HG03378 (cell line): Measurements from ENCODE around the gene SCG2.
"Not testable (repeated sequence)": the region's sequence is repeated elsewhere in the genome, so short reads cannot be mapped to it uniquely, and the experiment has no call there.

Experiments
- ATAC-seq: cut with Tn5 transposase; IDR thresholded peaks from one replicate; pipeline ENCODE4 v1.9.1; 2021; ENCODE audit warnings: mild to moderate bottlenecking, moderate library complexity; ENCODE audit not compliant: unreplicated experiment

The SCG2 gene

DNA sequence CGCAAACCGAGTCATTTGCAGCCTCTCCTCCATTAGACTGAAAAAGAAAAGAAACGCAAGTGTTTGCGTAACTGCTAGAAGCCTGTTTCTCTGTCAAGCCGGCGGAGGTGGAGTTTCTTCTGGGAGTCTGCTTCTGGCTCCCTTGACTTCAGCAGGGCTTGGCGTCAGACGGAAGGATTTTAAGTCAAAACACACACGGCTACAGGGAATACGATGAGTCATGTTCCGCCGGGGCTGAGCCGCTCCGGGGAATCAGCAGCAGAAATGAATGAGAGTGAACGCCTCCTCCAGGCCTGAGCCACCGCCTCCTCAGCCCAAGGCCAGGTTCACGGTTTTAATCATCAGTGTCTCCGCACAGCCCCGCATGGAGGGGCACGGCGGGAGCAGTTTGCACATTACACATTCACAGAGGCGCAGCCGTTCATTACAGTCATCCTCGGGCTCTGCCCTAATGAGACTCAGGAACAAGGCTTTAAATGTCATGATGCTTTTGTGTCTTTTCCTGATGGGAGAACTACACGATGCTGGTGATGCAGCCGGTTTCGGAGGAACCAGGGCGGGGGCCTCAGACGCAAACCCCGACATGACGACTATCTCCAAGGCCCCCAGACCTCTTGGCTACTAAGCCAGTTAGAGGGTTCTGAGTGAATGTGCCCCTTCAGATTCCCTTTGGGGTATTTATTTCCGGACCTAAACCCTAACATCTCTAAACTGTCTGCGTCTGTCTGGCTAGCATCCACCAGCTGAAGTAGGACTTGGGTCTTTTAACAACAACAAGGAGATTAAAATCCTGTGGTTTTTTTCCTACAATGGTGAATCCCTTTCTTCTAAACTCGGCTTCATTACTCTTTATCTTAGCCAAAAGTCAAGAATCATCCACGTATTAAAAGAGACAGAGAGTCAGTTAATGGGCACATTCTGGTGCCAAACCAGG is 11.1 kb upstream of the SCG2 start:
- no peak for ATAC-seq

- no peak for ATAC-seq
Measured at GRCh38 chr2:223612501-223612900, 10.3 kb upstream of the SCG2 start.

DNA sequence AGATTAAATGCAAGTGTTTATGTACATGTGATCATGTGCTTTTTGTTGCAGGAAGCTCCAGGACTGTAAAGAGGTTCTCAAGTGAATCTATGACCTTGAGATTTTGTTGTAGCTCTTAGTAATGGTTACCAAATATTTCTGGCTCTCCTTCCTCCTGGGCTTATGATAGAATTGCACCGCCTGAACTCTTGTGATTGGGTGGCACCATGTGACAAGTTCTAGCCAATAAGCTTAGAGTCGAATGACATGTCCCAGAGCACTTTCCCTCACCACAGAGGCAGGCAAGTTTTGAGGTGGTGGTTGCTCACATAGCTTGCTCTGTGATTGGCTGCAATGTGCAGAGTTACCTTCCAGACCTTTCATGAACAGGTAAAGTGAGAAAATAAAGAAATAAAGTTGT is 8.9 kb upstream of the SCG2 start:
- ATAC-seq: no peak

DNA sequence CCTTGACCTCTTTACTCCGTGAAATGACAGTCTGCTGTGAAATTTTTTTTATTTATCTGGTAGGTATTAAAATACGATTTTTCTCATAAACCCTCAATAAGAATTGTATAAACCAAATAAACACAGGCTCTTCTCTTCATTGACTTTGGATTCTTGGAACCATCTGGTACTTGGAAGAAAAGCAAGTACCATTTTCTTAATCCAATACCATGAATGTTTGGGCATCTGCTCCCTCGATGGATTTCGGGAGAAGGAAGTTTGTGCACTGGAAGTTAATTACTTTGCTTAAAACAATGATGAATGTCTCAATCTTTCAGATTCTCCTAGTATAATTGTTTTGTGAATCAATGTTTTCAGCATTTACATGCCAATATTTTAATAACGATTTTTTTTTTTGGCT is 5.3 kb upstream of the SCG2 start:
- no peak for ATAC-seq

DNA sequence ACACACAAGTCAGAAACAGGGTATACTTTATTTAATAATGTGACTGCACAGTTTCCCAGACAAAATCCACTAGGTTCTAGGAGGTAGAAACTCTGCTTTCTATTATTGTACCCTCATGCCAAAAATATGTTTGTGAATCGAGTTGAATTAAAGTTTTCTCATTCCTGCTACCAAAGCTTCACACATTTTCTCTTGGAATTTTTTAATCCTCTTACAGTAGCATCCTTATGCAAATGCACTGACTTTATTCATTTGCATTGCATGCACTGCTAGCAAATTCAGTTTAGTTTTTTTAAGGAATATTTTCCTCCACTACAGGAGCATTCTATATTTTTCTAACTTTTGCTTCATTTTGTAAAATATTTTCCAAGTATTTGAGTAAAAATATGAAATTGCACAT is 4.8 kb upstream of the SCG2 start:
- ATAC-seq: no peak

DNA sequence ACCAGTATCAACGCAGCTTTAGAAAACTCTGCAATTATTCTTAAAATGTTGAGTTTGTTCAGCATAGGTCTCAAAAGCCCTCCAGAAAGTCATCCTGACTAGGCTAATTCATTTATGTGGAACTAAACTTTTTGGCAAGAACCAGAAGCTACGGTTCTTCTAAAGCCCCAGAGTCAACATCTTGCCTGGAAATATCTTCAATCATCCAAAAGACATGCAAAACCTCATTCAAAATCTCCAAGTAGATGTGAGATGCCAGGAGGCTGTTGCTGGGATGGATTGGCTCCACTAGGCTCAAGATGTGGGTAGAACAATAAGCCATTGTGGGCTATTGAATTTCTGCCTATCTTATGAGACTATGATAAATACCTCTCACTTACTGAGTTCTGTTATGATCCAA is 2.1 kb upstream of the SCG2 start:
- ATAC-seq: no peak

DNA sequence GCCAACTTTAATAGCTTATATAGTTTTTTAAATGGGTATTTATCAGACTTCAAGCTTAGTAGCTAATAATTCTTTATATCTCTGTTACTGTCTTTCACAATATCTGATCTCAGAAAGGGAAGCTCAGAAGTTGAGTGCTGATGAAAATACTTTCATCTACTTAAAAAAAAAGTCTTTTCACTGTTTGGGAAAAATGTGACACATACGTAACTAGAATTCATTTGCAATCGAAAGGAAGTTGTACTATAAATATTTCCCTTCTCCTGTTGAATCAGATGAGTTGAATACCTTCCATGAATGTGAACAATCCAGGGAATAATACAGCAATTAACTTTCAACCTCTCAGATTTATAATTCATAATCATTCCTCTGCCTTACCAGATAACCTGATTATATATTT is 811 bp upstream of the SCG2 start:
- ATAC-seq: no peak

DNA sequence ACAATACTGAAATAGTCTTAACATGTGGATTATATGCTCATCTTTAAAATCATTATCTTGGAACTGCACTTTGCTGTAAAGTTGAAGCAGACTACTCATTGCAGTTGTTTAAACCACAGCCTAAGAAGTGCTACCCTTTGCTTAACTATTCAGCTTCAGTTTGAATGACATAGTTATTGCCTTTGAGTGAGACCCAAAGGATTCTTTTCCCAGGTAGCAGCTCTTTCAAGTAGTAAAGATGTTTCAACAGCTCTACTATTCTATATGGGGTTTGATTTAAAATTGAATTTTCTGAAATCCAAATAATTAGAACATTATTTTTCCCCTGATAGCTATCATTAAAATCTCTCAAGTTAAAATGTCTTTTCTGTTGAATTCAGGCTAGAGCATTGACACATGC is 1.1 kb downstream of the SCG2 start:
- ATAC-seq: no peak

DNA sequence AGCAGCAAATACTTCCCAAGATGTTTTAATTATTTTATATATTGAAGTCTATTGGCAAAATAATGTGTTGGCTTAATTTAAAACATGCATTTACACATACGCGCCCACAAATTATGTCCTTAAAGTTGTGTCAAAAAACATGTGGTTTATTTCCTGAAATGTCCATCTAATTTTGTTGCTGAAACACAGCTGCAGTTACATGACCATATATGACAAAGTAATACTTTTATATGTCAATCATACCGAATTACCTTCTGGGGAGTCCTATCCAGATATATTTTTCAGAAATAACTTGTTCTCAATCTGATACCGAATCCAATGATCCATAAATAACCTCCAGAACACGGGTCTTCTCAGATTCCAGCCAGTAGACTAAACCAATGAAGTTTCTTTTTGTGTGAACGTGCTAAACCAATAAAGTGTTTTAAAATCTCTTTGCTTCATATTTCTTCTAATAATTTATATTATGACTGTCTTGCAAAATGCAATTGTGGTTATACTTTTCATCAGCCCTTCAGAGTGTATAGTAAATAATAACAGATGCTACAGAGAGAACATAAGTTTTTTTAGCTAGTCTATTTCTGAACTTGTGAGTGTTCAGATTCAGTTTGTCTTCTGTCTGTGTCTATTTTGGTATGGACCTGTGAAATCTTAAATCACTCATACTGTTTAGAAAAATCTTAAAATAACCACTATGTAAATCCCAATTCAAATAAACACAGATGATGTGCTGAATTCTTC is 2.4 kb downstream of the SCG2 start:
- no peak for ATAC-seq

DNA sequence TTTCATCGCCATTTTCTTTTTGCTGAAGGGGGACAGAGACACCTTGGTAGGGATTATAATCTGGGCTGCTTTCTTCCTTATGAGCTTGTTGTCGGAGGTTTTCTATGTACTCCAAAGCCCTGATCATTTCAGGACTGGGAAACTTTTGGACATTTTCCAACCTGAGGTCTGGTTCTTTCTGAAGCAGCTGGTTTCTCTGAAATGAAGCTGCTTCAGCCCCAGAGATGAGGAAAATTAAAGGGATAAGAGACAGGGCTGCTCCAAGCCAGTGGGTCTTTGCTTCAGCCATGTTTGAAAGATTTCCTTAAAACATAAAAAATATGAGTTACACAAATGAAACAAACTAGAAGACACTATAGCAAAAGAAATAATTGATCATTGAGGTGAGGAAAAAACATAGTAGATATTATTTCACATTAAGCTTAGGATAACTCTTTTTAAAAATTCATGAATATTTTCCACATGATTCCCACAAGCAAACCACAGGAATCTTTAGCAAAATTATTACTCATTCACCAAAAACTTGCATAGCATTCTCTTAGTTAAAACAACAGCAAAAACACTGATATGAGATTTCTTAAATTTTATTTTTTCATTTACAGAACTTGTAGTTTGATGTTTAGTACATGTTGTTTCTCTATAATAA is 3.0 kb downstream of the SCG2 start:
- ATAC-seq: no peak

- no peak for ATAC-seq
Measured at GRCh38 chr2:223597076-223597475, 5.1 kb downstream of the SCG2 start.

DNA sequence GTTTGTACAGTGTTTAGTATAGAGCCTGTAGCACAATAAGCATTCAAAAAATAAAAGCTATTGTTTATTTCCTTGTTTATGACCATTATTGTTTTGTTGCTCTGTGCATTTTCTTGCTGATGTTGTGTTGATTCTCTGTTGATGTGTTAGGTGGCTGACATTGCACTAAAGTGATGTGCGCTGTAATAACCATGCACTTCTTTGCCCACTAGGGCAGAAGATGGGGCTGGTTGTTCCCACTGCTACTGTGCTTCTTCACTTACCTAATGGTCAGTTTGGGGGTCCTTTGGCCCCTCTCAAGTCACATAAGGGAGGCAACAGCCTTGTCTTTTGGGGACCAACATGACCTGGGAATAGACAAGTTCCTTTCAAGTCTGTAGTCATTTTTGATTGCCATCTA is 6.0 kb downstream of the SCG2 start:
- ATAC-seq: no peak

GRCh38 chr2:223594831-223595230 is 7.3 kb downstream of the SCG2 start:
- no peak for ATAC-seq

DNA sequence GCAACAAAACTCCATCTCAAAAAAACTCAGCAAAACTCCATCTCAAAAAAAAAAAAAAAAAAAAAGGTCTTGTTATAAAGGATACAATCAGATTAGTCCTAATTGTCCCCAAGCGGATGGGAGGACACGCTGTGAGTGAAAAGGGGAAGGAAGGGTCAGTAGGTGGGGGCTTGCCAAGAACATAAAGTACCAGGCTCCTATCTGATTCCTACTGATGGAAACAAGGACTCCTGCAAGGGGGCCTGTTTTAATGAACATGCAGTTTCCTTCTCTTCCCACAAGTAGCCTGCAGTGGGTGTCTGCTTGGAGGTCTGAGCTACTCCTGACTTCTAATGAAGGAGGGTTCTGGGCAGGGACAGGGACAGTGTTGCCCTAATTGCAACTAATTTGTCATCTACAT is 7.9 kb downstream of the SCG2 start:
- no peak for ATAC-seq

GRCh38 chr2:223592689-223593088 is 9.5 kb downstream of the SCG2 start:
- ATAC-seq: not testable (repeated sequence)

GRCh38 chr2:223591596-223591995 is 10.6 kb downstream of the SCG2 start:
- no peak for ATAC-seq

GRCh38 chr2:223590964-223591363 is 11.2 kb downstream of the SCG2 start:
- no peak for ATAC-seq

DNA sequence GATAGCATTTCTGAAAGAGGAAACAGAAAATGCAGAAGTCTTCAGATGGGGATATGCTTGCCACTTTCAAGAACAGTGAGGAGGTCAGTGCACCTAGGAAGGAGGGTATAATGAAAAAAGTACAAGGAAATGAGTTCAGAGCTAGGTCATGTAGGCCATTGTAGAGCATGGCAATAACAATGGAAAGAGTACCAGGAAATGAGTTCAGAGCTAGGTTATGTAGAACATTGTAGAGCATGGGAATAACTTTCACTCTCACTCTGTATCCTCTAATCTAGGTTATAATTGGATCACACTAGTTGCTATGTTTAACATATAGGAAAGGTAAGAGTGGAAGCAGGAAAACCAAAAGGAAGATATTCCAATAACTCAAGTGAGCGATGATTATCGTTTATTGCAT is 12.3 kb downstream of the SCG2 start:
- no peak for ATAC-seq

DNA sequence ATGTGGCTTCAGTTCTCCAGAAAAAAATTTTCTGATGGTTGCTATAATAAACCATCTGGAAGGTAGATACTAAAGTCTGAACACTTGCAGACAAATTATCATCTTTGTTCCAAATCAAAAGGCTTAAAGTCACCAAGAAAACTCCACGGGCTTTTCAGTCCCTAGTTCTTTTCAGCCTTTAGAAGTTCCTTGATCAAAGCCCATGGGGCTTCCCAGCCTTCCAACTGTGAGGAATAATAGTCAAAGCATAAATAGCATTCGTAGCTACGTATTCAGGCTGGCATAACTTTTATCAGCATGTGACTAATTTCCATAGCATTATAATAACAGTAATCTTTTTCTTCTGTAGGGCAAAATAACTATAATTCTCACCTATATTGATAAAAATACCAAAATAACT is 13.9 kb downstream of the SCG2 start:
- ATAC-seq: no peak

- no peak for ATAC-seq
Measured at GRCh38 chr2:223587301-223587700, 14.9 kb downstream of the SCG2 start.

- no peak for ATAC-seq
Measured at GRCh38 chr2:223586261-223586660, 15.9 kb downstream of the SCG2 start.

DNA sequence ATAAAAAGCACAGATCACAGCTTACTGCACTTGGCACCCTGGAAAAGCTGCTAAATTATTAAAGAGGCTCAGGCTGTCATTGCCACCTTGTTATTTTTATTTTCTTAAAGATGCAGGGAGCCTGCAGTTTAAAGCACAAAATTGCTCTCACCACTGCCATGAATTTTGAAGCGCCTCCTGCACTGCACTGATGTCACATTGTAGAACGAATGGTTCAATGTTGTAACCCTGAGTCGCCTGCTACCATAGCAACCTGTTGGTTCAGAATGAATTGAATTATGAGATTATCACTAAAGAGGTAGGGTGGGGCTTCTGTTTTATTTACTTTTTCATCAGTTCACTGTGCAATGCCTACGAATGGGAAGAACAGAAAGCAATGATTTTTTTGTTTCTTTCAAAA is 16.5 kb downstream of the SCG2 start:
- no peak for ATAC-seq
